Fibroblast of villous mesenchyme (primary cell): Measurements from ENCODE around the gene C1QTNF6. TPM values are rescaled to one million over a fixed set of nuclear protein-coding genes. Genes with fewer than 3 reads are reported as not detected.

Experiments used
- DNase-seq: peaks from one replicate; pipeline ENCODE4 v3.0.0-alpha.2; 2010; ENCODE audit warnings: low read depth
- H3K4me3 ChIP-seq: 2 replicates; pipeline ENCODE4 v1.5.1; 2011; ENCODE audit warnings: low read depth, mild to moderate bottlenecking, low read length
- total RNA-seq: library from RNA; depleted of rRNA; stranded (reverse); fragments of >200 nt; gene quantifications from 2 replicates; pipeline ENCODE4 v1.2.3, GENCODE V29; 2012
- TF ChIP-seq, protein P1 (sequence below): IDR thresholded peaks from 2 replicates; pipeline ENCODE4 v1.5.1; 2012; ENCODE audit warnings: low read depth, mild to moderate bottlenecking, low read length; ENCODE audit not compliant: insufficient read depth

Gene C1QTNF6
- total RNA-seq, 1 donor: 9.5 TPM

DNA sequence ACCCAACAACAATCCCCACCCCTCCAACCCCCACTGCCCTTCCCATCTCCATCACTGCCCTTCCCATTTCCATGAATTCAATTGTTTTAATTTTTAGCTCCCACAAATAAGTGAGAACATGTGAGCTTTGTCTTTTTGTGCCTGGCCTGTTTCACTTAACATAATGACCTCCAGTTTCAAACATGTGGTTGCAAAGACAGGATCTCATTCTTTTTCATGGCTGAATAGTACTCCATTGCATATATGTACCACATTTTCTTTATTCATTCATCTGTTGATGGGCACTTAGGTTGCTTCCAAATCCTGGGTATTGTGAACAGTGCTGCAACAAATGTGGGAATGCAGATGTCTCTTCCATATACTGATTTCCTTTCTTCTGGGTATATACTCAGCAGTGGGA is 37.3 kb downstream of the C1QTNF6 start:
- TF ChIP-seq, protein P1, sequence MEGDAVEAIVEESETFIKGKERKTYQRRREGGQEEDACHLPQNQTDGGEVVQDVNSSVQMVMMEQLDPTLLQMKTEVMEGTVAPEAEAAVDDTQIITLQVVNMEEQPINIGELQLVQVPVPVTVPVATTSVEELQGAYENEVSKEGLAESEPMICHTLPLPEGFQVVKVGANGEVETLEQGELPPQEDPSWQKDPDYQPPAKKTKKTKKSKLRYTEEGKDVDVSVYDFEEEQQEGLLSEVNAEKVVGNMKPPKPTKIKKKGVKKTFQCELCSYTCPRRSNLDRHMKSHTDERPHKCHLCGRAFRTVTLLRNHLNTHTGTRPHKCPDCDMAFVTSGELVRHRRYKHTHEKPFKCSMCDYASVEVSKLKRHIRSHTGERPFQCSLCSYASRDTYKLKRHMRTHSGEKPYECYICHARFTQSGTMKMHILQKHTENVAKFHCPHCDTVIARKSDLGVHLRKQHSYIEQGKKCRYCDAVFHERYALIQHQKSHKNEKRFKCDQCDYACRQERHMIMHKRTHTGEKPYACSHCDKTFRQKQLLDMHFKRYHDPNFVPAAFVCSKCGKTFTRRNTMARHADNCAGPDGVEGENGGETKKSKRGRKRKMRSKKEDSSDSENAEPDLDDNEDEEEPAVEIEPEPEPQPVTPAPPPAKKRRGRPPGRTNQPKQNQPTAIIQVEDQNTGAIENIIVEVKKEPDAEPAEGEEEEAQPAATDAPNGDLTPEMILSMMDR: no peak
- no peak for DNase-seq
- no peak overlapping the region for H3K4me3 ChIP-seq

DNA sequence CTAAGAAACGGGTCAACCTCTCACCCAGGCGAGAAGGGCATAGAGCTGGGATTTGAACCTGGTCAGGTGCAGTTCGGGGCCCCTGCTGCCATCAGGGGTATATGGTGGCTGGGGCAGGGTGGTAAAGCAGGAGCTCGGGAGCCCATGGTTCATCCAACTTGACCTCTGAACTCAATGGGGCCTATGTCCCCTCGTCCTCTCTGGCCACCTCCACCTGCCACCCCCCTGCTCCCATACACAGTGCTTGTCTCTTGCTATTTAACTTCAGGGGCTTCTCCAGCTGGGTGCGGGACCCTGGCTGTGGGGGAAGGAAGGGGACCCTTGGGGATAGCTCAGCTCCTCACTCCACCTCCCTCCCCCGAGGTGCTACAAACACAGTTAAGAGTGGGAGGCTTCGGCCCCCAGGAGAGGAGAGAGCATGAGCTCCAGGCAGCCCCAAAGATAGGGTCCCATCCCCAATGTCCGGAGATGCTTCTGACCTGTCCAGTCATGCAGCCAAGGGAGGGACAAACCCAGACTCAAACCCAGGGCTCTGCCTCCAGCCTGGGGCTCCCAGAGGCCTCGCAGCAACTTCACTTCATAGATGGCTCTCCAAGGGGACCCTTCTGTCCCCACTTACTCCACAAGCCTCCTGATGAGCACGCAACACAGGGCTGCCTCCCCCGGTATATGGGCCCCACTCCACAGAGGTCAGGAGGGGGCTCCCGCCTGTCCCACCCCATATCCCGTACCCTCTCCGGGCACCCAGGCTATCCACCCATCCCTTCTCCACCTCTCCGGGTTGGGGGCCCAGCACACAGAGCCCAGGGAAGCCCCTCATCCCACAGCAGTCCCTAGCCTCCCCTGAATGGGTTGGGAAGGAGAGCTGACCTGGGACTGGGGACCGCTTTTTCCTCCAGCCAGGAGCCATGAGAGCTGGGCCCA is 39.0 kb downstream of the C1QTNF6 start:
- TF ChIP-seq, protein P1: no peak
- no peak for DNase-seq
- no peak overlapping the region for H3K4me3 ChIP-seq

DNA sequence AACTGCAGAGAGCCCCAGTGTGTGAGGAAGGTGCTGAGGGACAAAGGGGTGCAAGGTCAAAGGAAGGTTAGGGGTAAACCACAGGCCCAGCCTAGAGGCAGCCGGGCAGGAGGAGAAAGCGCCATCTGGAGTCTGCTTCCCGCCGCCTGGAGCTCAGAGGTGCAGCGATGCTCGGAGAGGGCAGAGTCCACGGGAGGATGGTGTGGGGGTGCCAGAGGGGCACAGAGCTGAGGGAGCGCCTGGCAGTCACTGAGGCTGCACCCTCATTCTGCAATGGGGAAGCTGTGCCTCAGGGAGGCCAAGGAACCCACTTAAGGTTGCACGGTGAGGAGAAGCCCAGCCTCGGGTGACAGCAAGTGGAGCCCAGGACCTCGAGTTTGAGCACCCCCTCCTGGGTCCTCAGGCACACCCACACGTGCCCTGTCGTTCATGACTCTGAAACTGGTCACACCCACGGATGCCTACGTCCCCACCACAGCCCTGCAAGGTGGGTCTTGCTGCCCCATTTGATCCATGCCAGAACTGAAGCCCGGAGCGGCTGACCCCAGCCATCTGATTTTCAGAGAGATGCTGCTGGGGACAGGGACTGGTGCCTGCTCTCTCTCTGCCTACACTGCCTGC is 39.9 kb downstream of the C1QTNF6 start:
- no peak for DNase-seq
- TF ChIP-seq, protein P1: no peak
- H3K4me3 ChIP-seq: no peak overlapping the region

DNA sequence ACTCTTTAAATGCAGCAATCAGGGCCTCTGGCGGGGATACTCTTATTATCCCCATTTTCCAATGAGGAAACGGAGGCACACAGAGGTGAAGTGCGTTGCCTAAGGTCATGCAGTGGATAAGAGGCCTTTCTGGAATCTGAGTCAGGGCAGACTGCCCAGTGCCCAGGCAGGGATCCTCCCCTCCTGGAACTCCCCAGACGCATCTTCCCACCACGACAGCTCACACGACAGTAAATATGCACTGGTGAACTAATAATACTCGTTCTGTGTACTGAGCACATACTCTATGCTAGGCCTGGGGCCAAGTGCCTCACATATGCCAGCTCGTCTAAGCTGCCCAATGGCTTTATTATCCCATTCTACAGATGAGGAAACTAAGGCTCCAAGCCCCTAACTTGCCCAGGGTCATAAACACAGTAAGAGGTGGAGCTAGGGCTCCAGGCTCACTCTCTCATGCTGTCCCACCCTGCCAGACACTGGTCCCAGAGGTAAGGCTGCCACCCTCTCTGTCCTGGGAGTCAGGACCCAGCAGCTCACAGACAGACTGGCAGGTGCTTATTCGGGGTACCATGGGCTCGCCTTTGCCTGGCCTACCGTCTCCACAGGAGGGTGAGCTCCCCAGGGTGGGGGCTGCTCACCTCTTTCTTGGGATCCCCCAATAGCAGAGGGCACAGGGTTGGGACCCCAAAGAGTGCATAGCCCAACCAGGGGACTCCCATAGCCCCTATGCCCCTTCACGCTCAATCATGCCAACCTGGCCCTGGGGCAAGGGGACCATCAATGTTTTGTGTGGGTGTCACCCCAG is 40.7 kb downstream of the C1QTNF6 start:
- DNase-seq: no peak
- H3K4me3 ChIP-seq: no peak overlapping the region
- TF ChIP-seq, protein P1: no peak

DNA sequence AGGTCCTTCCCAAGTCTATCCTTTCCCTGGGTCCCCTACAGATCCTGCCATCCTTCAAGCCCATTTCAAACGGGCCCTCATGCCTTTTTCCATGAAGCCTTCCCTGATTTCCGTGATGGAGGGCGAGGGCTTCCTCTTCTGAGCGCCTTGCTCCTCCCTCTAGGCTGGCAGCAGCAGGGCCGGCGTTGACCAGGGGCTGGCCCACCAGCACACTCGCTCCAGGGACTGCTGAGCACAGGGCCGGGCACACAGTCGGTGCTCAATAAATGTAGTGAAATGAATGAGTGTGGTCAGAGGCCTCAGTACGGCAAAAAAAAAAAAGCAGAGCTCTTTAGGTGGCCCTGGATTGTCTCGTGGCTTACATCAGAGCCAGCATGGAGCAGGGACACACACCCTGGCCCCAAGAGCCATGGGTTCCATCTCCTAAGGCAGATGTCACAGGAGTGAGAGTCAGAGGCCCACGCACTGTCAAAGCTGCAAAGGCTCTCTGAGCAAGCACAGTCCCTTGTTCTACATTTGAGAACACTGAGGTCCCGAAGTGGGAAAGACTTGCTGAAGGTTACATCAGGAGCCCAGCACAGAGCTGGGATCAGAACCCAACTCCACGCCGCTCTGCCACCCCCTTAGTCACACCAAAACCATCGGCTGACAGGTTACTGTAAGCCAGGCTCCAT is 41.4 kb downstream of the C1QTNF6 start:
- TF ChIP-seq, protein P1: no peak
- H3K4me3 ChIP-seq: no peak overlapping the region
- no peak for DNase-seq

DNA sequence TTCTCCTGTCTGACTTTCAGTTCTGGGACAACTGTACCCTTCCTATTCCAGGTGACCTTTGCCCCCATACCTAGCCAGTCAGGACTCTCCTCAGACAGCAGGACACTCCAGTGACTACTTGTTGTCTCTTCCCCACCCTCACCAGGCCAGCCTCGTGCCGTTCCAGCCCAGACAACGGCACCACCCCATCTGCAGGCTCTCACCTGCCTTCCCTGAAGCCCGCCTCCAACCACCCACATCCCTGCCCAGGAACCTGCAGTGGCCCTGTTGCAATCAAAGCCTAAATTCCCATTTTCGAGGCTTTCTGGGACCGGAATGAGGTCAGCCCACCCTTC is 42.0 kb downstream of the C1QTNF6 start:
- H3K4me3 ChIP-seq: no peak overlapping the region
- TF ChIP-seq, protein P1: no peak
- DNase-seq: no peak
